Fibroblast of skin of abdomen (primary cell): ENCODE data around the gene NOTCH1.

Source experiments
- DNase-seq: peaks from one replicate; pipeline ENCODE4 v3.0.0-alpha.2; 2013

NOTCH1 gene

DNA sequence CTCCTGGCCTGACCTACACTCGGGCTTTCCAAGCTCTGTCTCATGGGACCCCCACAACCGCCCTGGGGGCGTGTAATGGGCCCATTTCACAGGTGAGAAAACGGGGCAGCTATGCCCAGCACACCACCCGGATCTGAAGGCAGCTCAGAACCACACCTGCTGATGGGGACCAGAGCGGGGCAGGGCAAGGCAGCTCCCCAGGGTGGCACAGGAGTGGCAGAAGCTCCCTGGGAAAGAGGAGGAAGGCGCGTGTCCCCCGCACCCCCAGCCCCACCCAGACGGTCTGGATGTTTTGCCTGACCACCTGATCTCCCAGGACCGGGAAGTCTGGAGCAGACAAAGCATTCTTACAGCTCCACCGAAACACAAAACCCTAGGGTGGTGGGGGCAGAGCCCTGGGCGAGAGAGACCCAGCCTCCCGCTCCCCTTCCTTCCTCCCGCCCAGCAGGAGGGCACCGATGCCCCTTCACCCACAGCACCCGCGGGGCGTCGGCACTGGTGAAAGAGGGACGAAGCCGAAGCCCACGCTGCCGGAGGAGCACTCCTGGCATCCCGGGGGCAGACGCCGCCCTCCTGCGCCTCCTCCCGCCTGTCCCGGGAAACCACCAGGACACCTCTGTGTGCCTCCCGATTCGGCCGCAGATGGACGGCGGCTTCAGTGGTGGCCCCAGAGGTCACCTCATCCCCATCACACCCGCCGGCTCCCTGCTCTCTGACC is 14.5 kb downstream of the NOTCH1 start:
- DNase-seq = no peak

DNA sequence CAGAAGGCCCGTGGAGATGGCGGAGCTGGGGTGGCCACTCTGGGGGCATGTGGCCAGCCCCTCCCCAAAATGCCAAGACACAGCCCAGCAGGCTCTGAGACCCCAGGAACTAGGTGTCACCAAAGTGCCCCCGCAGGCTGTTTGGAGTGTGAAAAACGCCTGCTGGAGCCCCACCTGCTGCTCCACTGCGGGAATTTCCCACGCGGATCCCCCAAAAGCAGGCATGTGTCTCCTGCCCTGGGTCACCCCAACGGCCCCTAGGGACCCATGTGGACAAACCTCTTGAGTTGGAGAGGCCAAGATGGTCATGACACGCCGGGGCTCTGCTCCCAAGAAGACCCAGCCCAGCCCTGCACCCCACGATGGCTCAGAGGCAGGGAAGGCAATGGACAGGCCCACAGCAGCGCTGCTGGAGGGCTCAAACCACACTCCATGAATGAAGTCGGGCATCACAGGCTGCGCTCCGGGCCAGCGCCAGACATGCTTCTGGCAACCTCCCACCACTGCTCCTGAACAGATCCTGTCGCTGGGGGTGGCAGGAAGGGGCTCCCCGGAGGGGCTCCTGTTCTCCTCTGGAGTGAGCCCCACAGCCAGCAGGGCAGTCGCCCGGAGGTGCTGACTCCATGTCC is 15.3 kb downstream of the NOTCH1 start:
- DNase-seq = no peak

DNA sequence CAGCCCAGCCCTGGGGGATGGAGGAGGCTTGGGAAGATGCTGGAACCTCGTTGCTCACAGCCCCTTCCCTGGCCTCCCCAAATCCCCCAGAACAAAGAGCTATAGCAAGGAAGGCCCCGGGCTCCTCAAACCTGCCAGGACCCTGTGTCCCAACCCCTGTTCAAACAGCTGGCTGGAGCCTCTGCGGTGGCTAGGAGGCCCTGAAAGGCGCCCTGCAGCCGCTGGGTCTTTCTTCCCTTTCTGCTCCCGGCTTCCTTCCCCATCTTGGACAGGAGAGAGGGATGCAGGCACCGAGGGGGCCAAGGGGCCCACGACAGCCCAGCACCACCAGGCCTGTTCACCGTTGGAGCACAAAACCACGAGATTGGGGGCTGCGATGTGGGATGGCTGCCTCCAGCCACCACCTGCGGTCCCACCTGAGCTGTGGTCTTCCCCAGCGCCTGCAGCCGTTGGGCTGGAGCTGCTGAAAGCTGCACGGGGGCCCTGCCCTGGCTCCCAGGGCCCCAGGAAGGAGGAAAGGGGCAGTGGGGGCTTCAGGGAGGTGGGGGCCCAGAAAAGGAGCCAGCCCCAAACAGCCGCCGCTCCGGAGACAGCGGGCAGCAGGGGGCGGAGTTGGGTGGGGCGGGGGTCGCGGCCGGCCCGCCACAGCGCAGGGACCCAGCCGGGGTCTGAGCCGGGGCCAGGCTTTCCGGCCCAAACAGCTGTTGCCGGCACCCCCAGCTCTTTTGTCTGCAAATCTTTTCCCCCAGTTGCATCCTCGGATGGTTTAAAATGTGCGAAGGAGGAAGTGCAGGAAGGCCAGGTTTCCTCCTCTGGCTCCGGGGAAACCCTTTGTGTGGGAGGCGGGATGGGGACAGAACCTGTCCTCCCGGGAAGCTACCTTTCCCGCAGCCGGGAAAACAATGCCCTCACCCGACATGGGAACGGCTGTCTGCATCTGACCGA is 16.1 kb downstream of the NOTCH1 start:
- DNase-seq = no peak

- DNase-seq = no peak
Observed at GRCh38 chr9:136528716-136529341, 17.0 kb downstream of the NOTCH1 start.

DNA sequence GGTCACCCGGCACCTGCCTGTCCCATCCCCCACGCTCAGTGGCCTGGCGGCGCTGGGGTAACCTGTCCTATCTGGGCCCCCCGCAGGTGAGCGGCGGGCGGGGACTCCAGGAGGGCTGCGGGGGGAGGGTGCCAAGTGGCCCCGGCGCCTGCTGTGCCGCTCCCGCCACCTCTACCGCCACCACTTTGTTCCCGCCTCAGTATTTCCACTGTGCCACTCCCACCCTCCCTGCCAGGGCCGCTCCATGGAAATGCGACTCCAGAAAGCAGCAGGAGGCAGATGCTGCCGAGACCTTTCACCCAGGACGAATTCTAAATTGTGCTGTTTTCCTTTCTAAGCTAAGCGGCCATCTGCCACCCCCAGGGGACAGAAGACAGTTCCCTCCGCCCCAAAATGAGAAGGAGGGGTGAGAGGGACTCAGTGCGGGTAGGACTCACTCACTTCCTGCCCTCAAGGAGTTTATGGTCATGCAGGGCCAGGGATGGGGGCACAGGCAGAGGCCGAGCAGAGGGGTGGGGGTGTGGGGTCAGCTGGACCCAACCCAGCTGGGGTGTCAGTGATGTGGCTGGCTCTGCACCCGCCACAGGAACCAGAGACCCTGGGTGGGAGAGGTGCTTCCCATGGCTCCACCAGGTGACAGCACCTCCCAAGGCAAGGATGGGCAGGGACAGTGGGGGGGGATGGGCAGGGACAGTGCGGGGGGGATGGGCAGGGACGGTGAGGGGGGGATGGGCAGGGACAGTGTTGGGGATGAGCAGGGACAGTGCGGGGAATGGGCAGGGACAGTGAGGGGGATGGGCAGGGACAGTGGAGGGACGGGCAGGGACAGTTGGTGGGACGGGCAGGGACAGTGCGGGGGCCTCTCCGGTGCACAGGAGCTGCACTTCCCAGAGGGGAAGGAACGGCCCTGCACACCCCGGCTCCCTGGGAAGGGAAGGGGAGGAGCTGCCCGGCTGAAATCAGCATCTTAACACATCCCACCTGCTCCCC is 17.8 kb downstream of the NOTCH1 start:
- no peak for DNase-seq

DNA sequence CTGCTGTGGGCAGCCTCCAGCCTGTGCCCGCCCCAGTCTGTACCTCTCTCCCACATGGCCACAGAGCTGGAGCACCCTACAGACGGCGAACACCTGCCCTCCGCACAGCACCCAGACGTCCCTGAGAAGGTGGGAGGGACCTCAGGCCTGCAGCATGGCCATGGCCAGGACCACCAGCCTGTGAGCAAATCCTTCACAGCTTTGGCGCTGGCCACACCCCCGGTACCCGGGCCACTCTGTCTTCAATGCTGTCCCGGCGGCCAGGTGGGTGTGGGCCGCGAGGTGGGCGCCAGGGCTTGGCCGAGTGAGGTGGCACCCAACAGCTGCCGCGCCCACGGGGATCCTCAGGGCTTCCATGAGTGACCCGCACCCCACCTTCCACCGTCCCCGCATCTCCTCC is 18.7 kb downstream of the NOTCH1 start:
- no peak for DNase-seq

DNA sequence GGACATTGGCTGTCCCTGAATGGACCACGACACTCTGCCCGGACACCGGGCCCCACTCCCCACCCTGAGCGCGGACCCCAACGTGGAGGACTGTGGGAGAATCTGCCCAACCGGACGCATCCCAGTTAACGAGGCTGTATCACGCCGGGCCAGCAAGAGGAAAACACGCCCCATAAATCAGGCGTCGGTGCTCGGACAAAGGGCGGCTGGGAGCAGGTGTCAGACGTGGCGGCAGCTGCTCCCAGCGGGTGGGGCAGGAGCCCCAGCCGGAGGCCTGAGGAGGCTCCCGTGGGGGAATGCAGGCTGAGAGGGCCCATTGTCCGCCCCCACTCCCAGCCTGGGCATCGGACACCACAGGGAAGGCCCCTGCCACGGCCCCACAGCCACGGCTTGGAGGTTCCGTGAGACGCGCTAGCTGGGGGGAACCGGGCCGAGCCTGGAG is 19.2 kb downstream of the NOTCH1 start:
- DNase-seq = no peak

DNA sequence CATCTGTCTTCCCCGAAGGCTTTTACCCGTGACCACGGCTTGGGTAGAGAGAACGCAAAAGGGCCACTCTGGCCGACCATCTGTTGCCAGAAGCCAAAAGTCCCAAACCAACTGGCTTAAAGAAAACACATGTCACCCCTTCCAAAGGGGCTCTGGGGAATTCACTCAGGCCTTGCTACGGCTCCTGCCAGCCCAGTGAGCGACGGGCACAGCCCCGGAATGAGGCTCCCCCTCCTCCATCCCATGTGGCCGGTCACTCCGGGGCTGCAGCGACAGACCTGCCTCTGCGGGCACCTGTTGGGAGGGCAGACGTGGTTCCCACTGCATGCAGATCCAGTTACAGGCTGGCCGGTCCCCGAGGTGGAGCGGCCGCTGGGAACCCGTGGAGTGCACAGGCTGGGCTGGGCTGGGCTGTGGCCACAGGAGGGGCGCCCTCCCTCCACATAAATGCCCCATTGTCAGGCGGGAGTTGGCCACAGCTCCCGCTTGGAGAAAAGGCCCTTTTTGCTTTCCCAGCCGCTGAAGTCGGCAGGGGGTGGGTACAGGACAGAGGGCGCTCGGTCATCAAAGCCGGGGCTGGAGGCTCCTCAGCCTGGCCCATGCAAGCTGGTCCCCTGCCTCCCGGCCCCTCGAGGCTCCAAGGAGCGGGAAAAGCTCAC is 19.9 kb downstream of the NOTCH1 start:
- DNase-seq = no peak

- DNase-seq = no peak
Observed at GRCh38 chr9:136525207-136525606, 20.6 kb downstream of the NOTCH1 start.

- no peak for DNase-seq
Observed at GRCh38 chr9:136522314-136523237, 23.3 kb downstream of the NOTCH1 start.

DNA sequence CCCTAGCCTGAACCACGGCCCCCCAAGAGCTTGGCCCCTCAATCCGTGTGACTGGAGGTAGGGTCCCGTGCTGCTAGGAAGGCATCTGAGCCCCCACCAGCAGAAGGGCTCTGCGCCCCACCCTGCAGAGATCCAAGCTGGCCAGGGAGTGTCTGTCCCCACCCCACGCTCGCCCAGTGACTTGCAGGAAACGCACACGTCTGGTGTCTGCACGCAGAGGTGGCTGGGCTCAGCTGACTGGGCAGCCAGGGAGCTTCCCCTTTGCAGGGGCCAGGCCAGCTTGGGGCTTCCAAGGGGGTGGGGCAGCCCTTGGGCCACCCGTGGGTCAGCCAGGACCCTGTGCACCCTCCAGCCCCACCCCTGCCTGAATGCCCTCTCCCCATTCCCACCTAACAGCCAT is 24.3 kb downstream of the NOTCH1 start:
- DNase-seq = no peak

- no peak for DNase-seq
Observed at GRCh38 chr9:136520053-136520540, 25.8 kb downstream of the NOTCH1 start.

DNA sequence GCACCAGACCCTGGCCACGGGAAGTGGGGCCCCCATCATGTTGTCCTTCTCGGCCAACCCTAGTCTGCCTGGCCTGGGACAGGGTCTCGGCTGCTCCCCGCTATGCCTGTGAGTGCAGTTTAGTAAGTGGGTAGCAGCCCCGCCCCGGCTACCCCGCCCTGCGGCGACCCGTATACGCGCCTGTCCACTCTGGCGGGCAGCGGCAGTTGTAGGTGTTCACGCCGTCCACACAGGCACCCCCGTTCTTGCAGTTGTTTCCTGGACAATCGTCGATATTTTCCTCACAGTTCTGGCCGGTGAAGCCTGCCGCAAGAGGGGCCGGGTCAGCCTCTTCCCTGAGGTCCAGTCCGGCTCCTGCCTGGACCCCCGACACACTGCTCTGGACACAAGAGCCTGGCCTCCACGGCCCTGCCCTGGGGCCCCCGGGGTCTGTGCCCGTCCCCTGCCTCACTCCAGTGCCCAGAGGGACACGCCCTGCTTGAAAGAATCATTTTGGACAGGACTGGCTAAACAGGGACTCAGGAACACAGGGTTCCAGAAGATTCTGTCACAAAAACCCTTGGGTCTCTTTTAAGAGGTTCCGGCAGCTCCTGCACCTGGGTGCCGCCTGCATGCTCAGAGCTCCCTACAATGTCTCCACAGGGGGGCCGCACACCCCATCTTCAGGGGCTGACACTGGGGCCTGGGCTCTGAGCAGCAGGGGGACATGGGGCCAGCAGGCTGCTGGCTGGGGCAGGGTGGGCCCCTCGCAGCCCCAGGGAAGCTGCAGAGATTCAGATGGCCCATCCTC is 26.4 kb downstream of the NOTCH1 start:
- DNase-seq = no peak

DNA sequence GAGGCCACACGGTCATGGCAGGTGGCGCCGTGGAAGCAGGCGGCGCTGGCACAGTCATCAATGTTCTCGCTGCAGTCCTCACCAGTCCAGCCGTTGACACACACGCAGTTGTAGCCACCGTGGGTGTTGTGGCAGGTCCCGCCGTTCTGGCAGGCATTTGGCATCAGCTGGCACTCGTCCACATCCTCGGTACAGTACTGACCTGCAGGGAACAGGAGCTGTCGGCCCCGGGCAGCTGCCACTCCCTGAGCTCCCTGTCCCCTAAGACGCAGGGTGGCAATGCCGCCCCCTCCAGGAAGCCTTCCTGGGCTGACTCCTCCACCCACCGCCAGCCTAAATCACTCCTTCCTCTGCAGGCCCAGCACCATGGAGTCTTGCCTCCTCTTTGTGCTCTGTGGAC is 27.2 kb downstream of the NOTCH1 start:
- DNase-seq = no peak

- DNase-seq = no peak
Observed at GRCh38 chr9:136517950-136518349, 27.9 kb downstream of the NOTCH1 start.

GRCh38 chr9:136517012-136517743 is 28.7 kb downstream of the NOTCH1 start:
- DNase-seq = no peak

DNA sequence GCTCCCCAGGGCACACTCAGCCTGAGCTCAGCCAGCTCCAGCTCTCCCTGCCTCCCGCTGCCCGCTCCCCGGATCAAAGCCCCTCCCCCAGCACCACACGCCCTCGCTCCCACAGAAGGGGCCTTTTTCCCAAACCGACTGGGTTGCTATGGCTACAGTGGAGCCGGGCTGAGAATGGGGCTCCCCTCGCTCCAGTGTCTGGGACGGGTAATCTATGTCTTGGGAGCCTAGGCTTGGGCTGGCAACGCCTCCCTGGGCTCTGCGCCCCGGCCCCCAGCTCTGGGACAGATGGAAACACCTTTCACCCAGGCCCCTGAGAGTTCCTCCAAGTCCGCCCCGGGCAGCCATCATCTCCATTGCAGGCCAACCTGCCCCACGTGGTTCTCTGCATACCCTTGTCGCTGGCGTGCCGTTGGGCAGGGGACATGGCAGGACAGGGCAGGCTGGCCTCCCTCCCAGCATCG is 29.6 kb downstream of the NOTCH1 start:
- DNase-seq = no peak

DNA sequence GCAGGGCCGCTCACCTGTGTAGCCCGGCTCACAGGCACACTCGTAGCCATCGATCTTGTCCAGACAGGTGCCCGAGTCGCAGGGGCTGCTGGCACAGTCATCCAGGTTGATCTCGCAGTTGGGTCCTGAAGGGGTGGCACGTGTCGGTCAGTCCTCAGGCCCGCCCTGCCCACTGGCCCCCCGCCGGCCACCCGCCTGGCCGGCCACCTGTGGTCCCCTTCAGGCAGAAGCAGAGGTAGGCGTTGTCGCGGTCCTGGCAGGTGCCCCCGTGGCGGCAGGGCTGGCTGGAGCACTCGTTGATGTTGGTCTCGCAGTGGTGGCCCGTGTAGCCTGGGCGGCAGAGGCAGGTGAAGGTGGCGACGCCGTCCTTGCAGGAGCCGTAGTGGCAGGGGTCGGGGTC is 30.6 kb downstream of the NOTCH1 start:
- DNase-seq = no peak
